AG10803 (cell line): ENCODE results near the gene DIP2C.

Source experiments
- DNase-seq: peaks from one replicate; pipeline ENCODE4 v3.0.0; 2010; ENCODE audit warnings: low read depth
- H3K4me3 ChIP-seq: 2 replicates; pipeline ENCODE4 v1.5.1; 2011; ENCODE audit warnings: mild to moderate bottlenecking, low read length, control low read depth
- CTCF ChIP-seq: conservative IDR thresholded peaks from 2 replicates; pipeline ENCODE4 v1.5.1; 2011; ENCODE audit warnings: mild to moderate bottlenecking, low read length, control low read depth, inconsistent platforms

Gene DIP2C

GRCh38 chr10:373526-374309, 315.8 kb downstream of the DIP2C start:
- peak; percentile 79 for DNase-seq
- no peak for TF ChIP-seq CTCF
- H3K4me3 ChIP-seq = no peak overlapping the region

- no peak overlapping the region for H3K4me3 ChIP-seq
- DNase-seq = peak; percentile 37
- no peak for TF ChIP-seq CTCF
Observed at GRCh38 chr10:373015-373414, 316.5 kb downstream of the DIP2C start.

- no peak for TF ChIP-seq CTCF
- no peak for DNase-seq
Observed at GRCh38 chr10:372566-372965, 316.9 kb downstream of the DIP2C start.

GRCh38 chr10:371515-371914, 318.0 kb downstream of the DIP2C start:
- DNase-seq = no peak
- no peak for TF ChIP-seq CTCF
- no peak overlapping the region for H3K4me3 ChIP-seq

More at GRCh38 chr10:372566-372965, 316.9 kb downstream of the DIP2C start:
- no peak overlapping the region for H3K4me3 ChIP-seq

GRCh38 chr10:370449-370825, 319.0 kb downstream of the DIP2C start:
- no peak overlapping the region for H3K4me3 ChIP-seq
- DNase-seq = no peak
- TF ChIP-seq CTCF = no peak

- TF ChIP-seq CTCF = no peak
- peak; percentile 92 for DNase-seq
- no peak overlapping the region for H3K4me3 ChIP-seq
Observed at GRCh38 chr10:369684-370448, 319.6 kb downstream of the DIP2C start.
